DMS 273 treated with DMSO at 0.1 percent for 48 hours (cell line): ENCODE measurements around the gene KCNH2.

Source experiments
- DNase-seq: peaks from one replicate; lab custom pipeline; 2025; lab: John Stamatoyannopoulos, UW

Gene KCNH2

DNA sequence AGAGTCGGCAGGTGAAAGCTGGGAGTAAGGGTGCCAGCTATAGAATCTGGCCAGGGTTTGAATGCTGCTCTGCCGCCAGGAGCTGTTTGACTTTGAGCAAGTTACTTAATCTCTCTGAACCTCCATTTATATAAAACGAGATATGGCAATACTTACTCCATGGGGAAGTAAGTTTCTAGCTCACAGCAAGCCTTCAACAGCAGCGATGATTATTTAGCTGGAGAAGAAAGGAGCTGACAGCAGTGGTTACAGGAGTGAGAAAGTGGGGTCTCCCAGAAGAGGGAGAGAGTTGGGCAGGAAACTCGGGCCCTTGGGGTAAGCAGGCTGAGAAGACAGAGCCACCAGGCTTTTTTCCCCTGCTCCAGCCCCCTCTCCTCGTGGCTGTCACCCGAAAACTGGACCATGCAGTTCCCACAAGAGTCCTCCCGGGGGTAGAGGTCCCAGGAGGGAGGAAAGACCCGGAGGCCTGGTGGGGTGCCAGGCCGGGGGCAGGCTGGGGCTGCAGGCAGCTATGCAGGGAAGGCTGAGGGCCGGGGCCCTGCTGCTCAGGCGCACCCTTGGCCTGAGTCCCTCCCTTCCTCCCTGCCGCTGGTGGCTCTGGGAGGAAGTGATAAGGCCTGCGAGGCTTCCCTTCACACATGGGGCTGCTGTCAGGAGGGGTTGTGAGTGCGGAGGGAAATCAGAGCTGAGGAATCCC, 16.2 kb upstream of the KCNH2 start:
- DNase-seq = no peak

DNA sequence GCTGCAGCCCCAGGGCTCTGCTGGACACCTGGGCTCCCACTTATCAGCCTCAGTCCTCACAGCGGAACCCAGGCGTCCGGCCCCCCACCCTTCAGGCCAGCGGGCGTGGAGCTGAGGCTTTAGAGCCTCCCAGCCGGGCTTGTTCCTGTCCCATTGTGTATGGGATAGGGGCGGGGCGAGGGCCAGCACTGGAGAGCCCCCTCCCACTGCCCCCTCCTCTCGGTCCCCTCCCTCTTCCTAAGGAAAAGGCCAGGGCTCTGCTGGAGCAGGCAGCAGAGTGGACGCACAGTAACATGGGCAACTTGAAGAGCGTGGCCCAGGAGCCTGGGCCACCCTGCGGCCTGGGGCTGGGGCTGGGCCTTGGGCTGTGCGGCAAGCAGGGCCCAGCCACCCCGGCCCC, 15.4 kb upstream of the KCNH2 start:
- no peak for DNase-seq

DNA sequence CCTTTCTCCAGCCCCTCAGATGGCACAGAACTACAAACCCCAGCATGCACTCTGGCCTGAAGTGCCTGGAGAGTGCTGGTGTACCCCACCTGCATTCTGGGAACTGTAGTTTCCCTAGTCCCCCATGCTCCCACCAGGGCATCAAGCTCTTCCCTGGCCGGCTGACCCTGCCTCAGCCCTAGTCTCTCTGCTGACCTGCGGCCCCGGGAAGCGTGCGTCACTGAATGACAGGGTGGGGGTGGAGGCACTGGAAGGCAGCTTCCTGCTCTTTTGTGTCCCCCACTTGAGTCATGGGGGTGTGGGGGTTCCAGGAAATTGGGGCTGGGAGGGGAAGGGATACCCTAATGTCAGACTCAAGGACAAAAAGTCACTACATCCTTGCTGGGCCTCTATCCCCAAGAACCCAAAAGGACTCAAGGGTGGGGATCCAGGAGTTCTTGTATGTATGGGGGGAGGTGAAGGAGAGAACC, 14.7 kb upstream of the KCNH2 start:
- DNase-seq = peak; percentile 48

DNA sequence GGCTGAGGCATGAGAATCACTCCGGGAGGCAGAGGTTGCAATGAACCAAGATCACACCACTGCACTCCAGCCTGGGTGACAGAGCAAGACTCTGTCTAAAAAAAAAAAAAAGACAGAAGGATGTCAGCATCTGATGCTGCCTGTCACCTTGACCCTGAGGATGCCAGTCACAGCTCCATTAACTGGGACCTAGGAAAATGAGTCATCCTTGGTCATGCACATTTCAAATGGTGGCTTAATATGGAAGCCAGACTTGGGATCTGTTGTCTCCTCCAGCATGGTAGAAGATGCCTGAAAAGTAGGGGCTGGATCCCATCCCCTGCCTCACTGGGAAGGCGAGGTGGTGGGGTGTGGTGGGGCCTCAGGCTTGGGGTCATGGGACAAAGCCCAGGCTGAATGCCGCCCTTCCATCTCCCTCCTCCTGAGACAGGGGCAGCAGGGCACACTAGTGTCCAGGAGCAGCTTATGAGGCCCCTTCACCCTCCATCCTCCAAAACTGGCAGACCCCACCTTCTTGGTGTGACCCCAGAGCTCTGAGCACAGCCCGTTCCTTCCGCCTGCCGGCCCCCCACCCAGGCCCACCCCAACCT, 14.0 kb upstream of the KCNH2 start:
- DNase-seq = no peak

DNA sequence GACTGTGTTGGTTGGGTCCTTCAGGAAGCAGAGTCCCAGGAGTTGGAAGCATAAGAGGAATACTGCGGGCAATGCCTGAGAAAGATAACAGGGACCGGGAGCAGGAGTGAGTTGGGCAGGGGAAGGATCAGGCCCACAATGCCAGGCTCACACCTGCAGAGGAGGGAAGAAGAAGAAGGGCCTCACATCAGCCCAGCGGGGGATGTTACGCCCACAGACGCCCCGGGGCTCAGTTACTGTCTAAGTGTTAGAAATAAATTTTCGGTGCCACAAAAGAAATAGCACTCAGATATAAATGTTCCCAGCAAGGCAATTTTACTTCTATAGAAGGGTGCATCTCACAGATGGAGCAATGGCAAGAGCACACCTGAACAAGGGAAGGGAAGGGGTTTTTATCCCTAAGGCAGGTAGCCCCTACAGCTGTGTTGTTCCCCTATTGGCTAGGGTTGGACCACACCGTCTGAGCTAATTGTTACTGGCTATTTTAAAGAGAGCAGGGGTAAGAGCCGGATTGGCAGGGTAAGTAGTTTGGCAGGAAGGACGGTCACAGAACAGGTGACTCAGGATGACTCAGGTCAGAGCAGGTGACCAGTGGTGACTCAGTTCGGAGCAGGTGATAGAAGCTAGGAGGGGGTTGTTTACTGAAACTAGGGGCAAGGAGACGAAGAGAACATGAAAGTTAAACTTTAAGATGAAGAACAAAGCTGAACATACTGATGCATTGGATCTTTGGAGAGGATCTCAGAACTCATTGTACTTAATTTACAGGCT, 12.5 kb upstream of the KCNH2 start, which contains the start of gene NOS3:
Gene NOS3, plus strand, starts transcription at position 602 of the 771 bp plus-strand sequence. CDS start 2,787 bp downstream, outside the sequence.
- DNase-seq = no peak

DNA sequence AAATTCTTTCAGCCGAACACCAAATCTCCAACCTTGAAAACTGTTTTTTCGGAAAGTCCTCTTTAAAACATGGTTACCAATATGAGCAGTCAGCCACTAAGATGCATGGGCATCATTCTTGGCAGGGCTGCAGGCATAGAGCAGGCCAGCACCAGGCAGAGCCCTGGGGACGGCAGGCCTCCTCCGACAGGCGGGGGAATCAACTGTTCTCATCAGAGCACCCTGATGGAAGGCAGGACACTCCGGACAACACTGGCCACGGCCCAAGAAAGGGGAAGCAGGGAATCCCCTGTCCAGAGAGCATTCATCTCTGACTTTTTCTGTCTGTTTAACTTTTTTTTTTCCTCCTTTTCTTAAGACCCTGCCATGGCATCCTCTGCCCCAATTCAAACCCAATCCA, 11.3 kb upstream of the KCNH2 start:
- DNase-seq = no peak

DNA sequence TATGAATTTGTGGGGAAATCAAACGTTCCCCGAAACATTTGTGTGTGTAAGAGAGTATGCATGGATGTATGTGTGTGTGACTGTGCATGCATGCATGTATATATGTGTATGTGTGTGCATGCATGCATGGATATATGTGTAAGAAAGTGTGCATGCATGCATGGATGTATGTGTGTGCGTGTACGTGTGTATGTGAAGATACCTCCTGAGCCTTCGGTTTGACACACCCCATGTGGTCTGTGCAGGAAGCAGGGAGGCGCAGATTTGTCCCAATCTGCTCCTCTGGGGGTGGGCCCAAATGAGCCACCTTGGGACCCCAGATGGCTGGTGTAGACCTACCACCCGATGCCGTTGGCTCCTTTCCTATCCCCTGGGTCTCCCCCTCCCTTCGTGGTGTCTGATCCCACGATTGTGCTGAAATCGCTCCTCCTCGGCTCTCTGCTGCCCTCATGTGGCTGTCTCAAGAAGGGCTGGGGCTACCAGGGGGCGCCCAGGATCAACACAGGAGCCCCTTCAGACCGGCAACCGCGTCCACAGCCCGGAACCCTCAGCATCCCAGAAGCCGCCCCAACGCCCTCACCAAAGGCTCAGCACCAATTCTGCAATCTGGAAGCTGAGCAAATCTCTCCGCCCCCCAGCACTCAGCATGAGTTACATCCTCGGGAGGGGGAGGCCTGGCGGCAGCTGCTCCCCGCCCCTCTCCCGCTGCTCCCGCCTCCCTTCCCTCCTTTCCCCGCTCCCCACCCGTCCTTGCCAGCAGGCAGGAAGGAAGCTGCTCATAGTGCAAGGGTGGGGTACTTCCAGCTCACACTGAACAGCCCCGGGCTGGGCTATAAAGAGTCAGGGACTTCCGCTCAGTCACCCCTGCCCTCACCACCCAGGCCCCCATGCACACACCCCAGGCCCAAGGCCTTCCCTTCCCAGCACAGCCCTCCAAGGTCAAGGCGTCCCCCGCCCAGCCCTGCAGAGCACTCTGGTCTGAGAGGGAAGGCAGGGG, 10.4 kb upstream of the KCNH2 start:
- DNase-seq = peak; percentile 62

DNA sequence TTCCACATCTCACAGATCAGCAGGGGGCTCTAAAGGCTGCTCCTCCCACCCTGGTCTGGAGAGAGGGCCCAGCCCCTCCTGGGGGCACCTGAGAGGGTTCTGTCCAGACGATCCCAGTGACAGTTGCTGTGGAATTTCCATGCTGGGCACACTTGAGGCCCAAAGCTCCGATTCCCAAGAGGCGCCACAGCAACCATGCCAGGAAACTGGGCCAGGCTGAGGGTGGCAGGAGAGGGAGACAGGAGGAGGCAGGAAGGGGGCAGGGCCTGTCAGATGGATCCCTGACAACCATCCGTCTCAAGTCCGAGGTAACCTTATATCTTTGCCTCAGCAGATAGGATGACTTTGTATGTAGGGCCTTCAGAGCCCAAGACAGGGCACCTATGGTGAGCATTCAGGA, 8.4 kb upstream of the KCNH2 start:
- DNase-seq = no peak

DNA sequence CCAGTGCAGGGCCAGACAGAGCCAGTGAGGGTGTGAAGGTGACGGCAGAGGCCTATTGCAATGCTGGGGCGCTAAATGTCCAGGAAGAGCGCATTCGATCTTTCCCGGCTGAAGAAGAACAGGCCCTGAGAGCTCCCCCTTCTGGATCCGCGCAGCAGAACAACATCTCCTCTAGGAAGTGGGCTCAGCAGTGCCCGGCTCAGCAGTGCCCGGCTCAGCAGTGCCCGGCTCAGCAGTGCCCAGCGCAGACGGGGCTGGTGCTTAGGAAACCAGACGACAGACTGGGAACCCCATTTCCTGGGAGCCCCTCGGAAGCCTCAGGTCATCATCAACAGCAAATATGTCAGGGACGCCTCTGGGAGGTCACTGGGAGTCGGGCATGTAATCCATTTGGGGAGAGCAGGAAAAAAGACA, 8.0 kb upstream of the KCNH2 start:
- peak; percentile 33 for DNase-seq

DNA sequence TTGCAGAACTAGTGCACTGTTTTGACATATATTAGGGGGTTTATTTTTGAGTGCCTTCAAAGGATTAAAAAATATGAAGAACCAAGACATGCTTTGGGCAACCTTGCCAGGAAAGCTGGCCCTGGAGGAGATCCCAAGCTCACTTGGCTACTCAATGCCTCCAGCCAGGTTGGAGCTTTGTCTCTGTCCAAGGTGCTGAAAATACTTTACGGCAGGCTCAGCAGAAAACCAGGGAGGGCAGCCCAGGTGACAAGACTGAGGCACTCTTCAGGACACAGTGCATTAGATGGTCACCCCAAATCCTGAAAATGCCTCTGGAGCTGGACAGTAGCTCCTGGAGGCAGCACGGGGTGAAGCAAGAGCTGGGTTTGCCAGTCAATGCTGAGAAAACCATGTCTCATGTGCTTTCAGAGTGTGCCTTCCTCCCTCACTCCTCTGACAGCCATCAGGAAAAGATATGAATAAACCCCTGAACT, 5.8 kb upstream of the KCNH2 start:
- DNase-seq = no peak

DNA sequence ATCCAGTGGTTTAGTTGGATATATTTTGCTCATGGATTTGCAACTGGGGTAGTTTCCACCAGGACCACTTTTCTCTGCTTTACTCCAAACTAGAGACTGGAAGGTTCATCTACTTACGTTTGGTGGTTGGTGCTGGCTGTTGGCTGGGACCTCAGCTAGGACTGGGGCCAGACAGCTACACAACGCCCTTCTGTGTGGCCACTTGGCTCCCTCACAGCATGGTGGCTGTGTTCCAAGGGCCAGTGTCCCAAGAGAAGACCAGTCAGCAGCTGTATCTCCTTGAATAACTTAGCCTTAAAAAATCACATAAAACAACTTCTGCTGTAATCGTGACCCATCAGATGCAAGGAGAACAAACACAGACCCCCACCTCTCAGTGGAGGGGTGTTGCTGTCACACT, 4.2 kb upstream of the KCNH2 start:
- no peak for DNase-seq

DNA sequence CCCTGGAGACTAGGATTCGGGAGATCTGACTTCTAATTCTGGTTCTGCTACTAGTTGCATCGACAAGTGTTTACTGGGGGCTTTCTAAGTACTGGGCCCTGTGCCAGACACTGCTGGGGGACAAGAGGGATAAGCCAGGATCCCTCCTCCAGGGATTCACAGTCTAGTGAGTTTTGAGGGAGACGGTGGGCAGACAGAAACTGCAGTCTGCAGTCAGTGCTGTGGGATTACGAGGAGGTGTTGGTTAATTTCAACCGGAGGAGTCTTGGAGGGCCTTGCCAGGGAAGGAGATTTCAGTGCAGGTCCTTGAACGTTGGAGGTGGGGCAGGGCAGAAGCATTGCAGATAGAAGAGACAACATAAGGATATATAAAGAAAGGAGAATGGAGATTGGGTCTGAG, 3.5 kb upstream of the KCNH2 start:
- no peak for DNase-seq

DNA sequence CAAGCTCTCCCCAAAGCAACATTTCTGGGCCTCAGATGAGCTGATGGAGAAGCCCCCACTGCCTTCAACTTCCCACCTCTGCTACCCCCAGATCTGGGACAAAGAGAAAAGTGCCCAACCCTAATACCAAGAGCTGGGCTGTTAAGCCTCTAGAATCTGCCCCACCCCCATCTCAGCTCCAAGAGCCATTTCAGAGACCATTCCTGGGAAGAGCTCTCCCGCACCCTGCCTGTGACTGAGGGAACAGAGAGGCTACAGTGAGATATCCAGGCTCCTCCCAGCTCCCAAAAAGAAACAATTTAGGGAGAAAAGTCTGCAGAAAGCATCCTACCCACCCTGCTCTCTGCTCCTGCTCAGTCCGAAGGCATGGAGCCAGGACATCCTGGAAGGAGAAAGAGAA, 2.5 kb upstream of the KCNH2 start:
- no peak for DNase-seq

DNA sequence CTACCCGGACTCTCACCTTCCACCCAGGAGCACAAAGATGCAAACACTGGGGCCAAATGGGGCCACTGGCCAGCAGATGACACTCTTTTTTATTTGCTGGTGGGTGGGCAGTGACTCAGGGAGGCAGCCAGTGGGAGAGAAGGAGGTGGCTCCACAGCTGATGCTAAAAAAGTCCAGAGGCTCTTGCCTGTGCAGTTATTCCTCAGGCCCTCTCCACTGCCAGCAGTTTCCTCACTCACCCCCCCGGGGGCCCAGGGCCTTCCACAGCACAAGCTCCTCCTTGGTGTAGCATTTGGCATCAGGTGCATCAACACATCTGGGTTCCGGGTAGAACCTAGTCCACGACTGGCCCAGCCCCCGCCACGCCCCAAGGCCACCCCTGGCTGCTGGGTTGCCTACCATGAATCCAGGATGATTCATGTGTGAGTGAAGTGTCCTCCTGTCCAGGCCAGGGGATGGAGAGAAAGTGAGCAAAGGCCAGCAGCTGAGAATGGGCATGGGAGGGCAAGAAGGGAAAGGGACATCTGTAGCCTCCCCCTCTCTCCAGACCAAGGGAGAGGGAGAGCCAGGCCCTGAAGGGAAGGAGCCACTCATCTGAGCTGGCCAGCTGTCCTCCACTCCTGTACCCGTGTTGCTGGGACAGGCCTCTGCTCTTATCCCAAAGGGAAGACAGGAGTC, 1.7 kb upstream of the KCNH2 start:
- DNase-seq = no peak

DNA sequence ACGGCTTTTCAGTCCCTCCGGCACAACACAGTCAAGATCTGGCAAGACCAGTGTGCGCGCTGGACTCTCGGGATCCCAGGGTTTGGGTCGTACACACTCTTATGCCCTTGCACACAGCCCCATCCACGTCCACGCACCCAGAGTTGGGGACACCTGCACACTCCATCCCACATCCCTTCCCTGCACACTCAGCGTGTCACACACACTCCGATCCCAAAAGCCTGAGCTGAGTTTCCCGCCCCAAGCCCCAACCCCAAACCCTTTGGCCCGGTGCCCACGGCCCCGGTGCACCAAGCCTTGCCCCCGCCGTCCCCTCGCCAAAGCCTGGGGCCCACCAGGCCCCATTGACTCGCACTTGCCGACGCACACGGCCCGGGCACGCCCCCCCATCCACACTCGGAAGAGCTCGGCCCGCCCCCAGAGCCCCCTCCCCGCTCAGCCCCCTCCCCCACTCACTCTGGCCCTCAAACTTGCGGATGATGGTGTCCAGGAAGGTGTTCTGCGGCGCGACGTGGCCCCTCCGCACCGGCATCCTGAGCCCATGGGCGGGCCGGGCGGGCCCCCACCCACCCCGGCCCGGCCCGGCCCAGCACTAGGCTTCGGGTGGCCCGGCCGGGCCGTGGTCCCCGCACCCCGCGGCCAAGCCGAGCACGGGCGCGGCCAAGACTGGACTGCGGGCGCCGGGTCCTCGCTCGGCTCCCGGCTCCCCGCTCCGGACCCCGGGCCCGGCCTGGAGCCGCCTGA, 567 bp downstream of the KCNH2 start:
- DNase-seq = no peak

DNA sequence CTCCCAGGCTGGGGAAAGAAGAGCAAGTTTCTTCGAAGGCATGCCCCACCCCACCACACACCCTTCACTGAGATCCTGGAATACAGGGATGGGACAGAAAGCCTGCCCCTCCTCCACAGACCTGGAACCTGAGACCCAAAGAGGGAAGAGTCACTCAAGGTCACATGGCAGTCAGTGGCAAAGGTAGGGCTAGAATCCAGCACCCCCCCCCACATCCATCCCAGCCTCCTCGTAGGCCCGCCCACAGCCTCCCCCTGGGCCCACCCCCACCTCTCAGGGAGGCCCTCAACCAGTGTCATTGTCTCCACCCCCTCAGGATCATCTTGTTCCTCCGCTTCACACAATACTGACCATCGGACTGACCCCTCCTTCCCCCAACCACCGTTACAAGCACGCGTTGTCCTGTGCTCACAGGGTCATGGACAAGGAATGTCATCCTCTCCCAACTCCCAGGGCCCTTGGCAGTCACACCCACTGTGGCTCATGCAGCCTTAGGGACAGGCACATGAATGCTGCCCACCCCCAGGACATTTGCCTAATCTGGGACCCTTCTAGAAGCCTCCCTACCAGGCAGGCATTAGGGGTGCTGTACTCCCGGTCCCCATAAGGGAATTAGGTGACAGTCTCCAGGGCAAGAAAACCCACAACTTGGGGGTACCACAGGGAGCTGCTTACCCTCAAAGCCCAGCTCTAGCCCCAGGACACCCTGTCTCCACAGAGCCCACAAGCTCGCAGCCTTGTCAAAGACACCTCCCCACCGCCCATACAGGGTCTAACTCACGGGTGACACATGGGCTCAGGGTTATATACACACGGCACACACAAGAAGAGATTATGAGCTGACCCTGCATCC, 1.4 kb downstream of the KCNH2 start:
- DNase-seq = no peak

DNA sequence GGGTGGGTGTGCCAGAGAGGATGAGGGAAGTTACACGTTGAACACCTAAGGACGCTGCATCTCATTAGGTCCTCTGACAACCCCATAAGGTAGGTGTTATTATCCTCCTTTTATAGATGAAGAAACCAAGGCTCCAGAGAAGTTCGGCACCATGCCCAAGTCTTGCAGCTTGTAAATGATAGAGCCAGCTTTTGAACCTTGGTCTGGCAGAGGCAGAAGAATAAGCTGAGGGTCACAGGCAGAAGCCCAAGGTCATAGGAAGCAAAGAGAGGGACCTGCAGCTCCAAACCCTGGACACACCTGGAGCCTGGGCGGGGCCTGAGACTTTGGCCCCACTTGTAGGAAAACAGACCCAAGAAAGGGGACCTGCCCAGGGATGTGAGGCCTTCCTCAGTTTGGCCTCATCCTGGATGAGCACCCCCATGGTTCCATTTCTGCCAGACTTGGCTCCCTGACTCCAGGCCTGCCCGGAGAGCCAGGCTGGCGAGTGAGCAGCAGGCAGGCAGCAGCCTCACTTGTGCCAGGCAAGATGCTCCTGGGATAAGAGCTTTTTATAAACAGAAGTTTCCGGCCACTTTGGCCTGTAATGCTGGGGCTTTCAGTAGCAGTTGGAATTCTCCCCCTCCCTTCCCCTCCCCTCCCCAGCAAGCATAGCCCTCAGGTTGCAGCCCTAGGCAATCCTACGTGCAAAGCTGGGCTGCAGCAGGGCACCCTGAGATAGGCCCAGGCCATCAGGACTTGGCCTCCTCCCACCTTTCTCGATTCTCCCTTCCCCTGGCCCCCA, 2.4 kb downstream of the KCNH2 start:
- no peak for DNase-seq
